ENCODE results near the gene PROCA1. TPM values are rescaled to one million over a fixed set of nuclear protein-coding genes. Genes with fewer than 3 reads are reported as not detected.
A peak's percentile ranks its signal among the peaks of the same experiment; 100 is the strongest.

Gene PROCA1
- total and polyA plus RNA-seq, 7 donors = 0.54 to 2.3 (median 1.1) TPM; not detected in 1

- WGBS, 2 donors = 88 to 92% methylated on average over 1 of the region's 1 CpG
- no peaks in the 10 kb centered on the region for H3K36me3 ChIP-seq
- H3K9me3 ChIP-seq = no peaks in the 10 kb centered on the region
- no peak overlapping the region for H3K4me3 ChIP-seq
- no peak for DNase-seq
- intact Hi-C loops (cut with DNase I) = no loop called here
- H3K4me1 ChIP-seq = peaks cover 0 to 4% (median 0%) of the 10 kb centered on the region in 4 donors
- no peaks in the 10 kb centered on the region for H3K27me3 ChIP-seq
- no peak for TF ChIP-seq POLR2A (IDR thresholded peaks at IDR 0.05)
- no peak for TF ChIP-seq POLR2AphosphoS5 (IDR thresholded peaks at IDR 0.05)
- TF ChIP-seq CTCF (IDR thresholded peaks at IDR 0.05) = no peak
- no peak for TF ChIP-seq EP300 (IDR thresholded peaks at IDR 0.05)
- H3K27ac ChIP-seq = no peak overlapping the region
Measured at GRCh38 chr17:28733346-28733745, 21.7 kb upstream of the PROCA1 start.

- Histone ChIP-seq H3K4me1 (peaks cover 0 to 33% (median 28%) of the 10 kb centered on the region in 4 donors), H3K27ac (no peak overlapping the region), H3K9me3 (no peaks in the 10 kb centered on the region), H3K36me3 (no peaks in the 10 kb centered on the region), H3K27me3 (peaks cover 0 to 8% (median 0%) of the 10 kb centered on the region in 3 donors), H3K4me3 (no peak overlapping the region)
- intact Hi-C loops (cut with DNase I) = loop anchor here (1.0 to 10.0 kb wide), 5 partner anchors 13 to 565 kb away; partner anchors contain the start of genes FLOT2, NUFIP2 and PHF12
- WGBS, 2 donors = 17 to 74% methylated on average over 11 of the region's 11 CpGs
- no peak for DNase-seq
- TF ChIP-seq POLR2AphosphoS5 (IDR thresholded peaks at IDR 0.05) = no peak
- no peak for TF ChIP-seq CTCF (IDR thresholded peaks at IDR 0.05)
- TF ChIP-seq EP300 (IDR thresholded peaks at IDR 0.05) = no peak
- TF ChIP-seq POLR2A (IDR thresholded peaks at IDR 0.05) = no peak
Measured at GRCh38 chr17:28729950-28730330, 18.3 kb upstream of the PROCA1 start.

GRCh38 chr17:28728364-28729200 is 16.9 kb upstream of the PROCA1 start, which contains the start of gene NEK8:
NEK8 (plus strand) TSS chr17:28728788; CDS start chr17:28728814, 26 bp downstream.
- TF ChIP-seq CTCF (IDR thresholded peaks at IDR 0.05) (no peak), POLR2AphosphoS5 (IDR thresholded peaks at IDR 0.05) (peak; percentile 79 to 94 (median 88)), POLR2A (IDR thresholded peaks at IDR 0.05) (peak; percentile 45 to 86), EP300 (IDR thresholded peaks at IDR 0.05) (no peak)
- DNase-seq = peak; percentile 97
- H3K4me1 ChIP-seq = peaks cover 0 to 33% (median 28%) of the 10 kb centered on the region in 4 donors
- peak within 1 kb of the TSS; percentile 51 to 83 (median 68) for H3K4me3 ChIP-seq
- H3K9me3 ChIP-seq = no peaks in the 10 kb centered on the region
- H3K27ac ChIP-seq = peak within 1 kb of the TSS; percentile 88 to 97 (median 96)
- 0% methylated on average over 64 of the region's 64 CpGs for WGBS, 2 donors
- intact Hi-C loops (cut with DNase I) = loop anchor here (1.0 to 10.0 kb wide), 5 partner anchors 15 to 566 kb away; partner anchors contain the start of genes FLOT2, NUFIP2 and PHF12
- H3K27me3 ChIP-seq = peaks cover 0 to 8% (median 0%) of the 10 kb centered on the region in 3 donors
- H3K36me3 ChIP-seq = peaks cover 1 to 12% (median 6%) of the 10 kb centered on the region in 4 donors

- Histone ChIP-seq H3K27ac (peak overlapping the region; percentile 88 to 97 (median 96)), H3K4me1 (peaks cover 0 to 43% (median 37%) of the 10 kb centered on the region in 4 donors), H3K9me3 (no peaks in the 10 kb centered on the region), H3K27me3 (peaks cover 0 to 8% (median 0%) of the 10 kb centered on the region in 3 donors), H3K4me3 (peak overlapping the region; percentile 51 to 83 (median 68)), H3K36me3 (peaks cover 17 to 30% (median 22%) of the 10 kb centered on the region in 4 donors)
- 0 to 1% methylated on average over 57 of the region's 57 CpGs for WGBS, 2 donors
- DNase-seq = peak; percentile 96
- intact Hi-C loops (cut with DNase I) = loop anchor here (1.0 to 10.0 kb wide), 4 partner anchors 23 to 568 kb away; partner anchors contain the start of genes FLOT2 and NUFIP2
- TF ChIP-seq EP300 (IDR thresholded peaks at IDR 0.05) (no peak), POLR2AphosphoS5 (IDR thresholded peaks at IDR 0.05) (peak in 3 of 4 donors; percentile 18 to 58 (median 47)), CTCF (IDR thresholded peaks at IDR 0.05) (peak; percentile 99 to 100 (median 100)), POLR2A (IDR thresholded peaks at IDR 0.05) (no peak)
Measured at GRCh38 chr17:28726627-28727491, 15.2 kb upstream of the PROCA1 start.
